NT2/D1 (cell line): ENCODE data around the gene TRAPPC2L.

ENCODE experiments used
- SUZ12 ChIP-seq: IDR thresholded peaks from 2 replicates; pipeline ENCODE4 v1.6.1; 2011; ENCODE audit not compliant: insufficient read length, insufficient read depth; ENCODE audit errors: extremely low read depth
- YY1 ChIP-seq: IDR thresholded peaks from 2 replicates; pipeline ENCODE4 v1.6.1; 2011; ENCODE audit not compliant: insufficient read length, insufficient read depth

DNA sequence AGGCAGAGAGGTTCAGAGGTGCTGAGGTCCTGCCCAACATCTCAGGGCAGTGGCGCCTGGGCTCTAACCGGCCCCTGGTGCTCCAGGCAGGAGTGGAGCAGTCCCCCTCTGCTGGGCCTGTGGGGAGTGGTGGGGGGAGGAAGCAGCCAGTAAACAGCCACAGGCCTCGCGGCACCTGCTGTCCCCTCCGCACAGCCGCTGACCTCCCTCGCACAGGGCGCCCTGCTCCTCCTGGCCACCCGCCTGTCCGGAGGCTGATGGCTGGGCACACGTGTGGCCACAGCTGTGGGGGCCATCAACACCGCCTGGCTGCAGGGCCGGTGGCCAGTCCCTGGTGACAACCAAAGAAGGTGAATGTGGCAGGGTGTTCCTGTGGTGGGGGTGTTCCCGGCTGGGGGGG lies 46.3 kb downstream of the TRAPPC2L start:
- TF ChIP-seq YY1 (no peak), SUZ12 (no peak)
